SK-N-MC (cell line): Measurements from ENCODE around the gene GRIA4.
A peak's percentile ranks its signal among the peaks of the same experiment; 100 is the strongest.

Experiments used
- DNase-seq: peaks from one replicate; pipeline ENCODE4 v3.0.0-alpha.2; 2011; ENCODE audit warnings: low read depth, low spot score
- H3K27ac ChIP-seq: fragments of 200-600 bp; sonication (generic); 2 replicates; pipeline ENCODE4 v1.5.1; 2016; ENCODE audit warnings: mixed run types
- H3K36me3 ChIP-seq: fragments of 200-600 bp; sonication (generic); 2 replicates; pipeline ENCODE4 v1.6.1; 2017; ENCODE audit warnings: antibody characterized with exemption, low read length, mixed read lengths; ENCODE audit not compliant: insufficient read depth
- H3K4me3 ChIP-seq: fragments of 200-600 bp; sonication (generic); 2 replicates; pipeline ENCODE4 v1.5.1; 2016
- H3K9ac ChIP-seq: fragments of 200-600 bp; sonication (generic); 2 replicates; pipeline ENCODE4 v1.8.0; 2017; ENCODE audit warnings: mixed run types, mixed read lengths; ENCODE audit not compliant: insufficient read length
- H3K9me3 ChIP-seq: fragments of 200-600 bp; sonication (generic); 2 replicates; pipeline ENCODE4 v1.6.1; 2017; ENCODE audit warnings: low read depth, mild to moderate bottlenecking, antibody characterized with exemption, low read length, moderate library complexity, mixed read lengths
- EZH2 ChIP-seq: fragments of 200-600 bp; sonication (generic); IDR thresholded peaks from one replicate; pipeline ENCODE4 v1.6.1; 2017; ENCODE audit warnings: antibody characterized with exemption
- FOXP2 ChIP-seq: optimal IDR thresholded peaks from 2 replicates; pipeline ENCODE3; 2011; ENCODE audit warnings: mild to moderate bottlenecking, moderate library complexity; ENCODE audit not compliant: insufficient read depth; ENCODE audit errors: extremely low read length, control extremely low read depth
- POLR2AphosphoS5 ChIP-seq: IDR thresholded peaks from 2 replicates; pipeline ENCODE4 v1.6.1; 2012; ENCODE audit warnings: mild to moderate bottlenecking, low read depth, low read length, borderline replicate concordance

GRIA4 gene

DNA sequence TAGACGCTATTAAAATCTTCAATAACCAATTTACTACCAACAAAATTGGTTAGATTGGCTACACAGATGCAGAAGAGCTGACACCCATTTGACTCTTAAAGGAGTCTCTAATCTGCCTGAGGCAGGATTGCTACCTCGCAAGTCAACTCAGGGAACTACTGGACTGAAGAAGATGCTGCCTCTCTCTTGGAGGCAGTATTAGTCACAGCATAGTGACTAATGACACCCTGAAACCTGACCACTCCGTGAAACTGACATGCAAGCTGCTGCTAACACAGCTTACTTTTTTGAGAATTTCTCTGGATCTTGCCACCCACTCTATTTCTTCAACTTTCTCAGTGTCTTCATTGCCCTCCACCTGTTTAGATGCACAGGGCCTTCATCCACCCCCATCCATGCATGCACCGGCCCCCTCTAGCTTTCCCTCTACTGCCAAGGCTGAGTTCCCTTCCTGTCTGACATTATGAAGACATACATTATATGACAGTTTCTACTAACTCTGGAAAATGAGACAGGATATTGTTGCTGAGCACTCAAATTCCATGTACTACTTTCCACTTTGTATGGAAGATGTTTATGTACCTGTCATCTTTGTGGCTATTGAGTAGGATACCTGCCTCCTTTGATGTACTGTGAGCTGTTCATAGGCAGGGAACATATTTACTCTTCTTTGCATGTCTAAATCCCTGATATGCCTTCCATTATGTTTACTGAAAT lies 229.0 kb downstream of the GRIA4 start:
- TF ChIP-seq POLR2AphosphoS5 (no peak), EZH2 (no peak), FOXP2 (no peak)

DNA sequence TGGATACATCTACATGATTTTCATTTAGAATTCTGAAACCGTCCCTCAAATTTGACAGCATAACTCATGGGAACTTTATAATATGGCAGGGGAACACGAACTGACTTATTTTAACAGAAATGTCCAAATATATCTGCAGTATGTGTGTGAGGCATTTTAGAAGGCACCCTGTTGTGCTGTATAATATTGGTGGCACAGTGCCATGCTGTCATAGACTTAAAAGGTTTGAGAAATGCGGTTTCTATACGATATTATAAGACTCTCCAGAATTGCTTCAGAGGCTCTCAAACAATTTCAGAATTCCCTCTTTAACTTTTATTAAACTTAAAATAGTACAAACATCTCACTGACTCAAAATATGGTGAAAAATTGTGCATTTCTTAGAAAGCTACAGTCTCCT lies 230.5 kb downstream of the GRIA4 start:
- H3K9ac ChIP-seq = no peak overlapping the region
- peak; percentile 82 for DNase-seq
- no peaks in the 10 kb centered on the region for H3K9me3 ChIP-seq

More for the DNA sequence above, 229.0 kb downstream of the GRIA4 start:
- Histone ChIP-seq H3K9ac (no peak overlapping the region), H3K4me3 (no peak overlapping the region), H3K27ac (no peak overlapping the region), H3K36me3 (no peaks in the 10 kb centered on the region), H3K9me3 (no peaks in the 10 kb centered on the region)
- no peak for DNase-seq

DNA sequence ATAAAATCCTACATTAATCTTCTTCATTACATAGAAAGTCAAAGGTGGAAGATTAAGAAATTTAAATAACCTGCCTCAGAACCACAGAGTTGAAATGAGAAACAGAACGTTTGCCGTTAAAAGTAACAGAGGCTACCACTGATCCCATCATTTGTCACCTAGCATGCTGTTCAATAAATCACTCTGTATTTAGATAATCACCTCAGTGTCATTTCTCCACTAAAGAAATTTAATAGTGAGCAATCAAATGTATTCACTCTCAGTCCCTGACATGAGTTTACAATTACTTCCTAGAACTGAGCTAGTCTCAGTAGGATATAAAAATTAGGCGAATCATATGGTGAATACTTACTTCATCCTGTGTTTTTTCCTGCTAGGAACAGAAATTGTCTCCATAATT lies 242.5 kb downstream of the GRIA4 start:
- Histone ChIP-seq H3K9me3 (no peaks in the 10 kb centered on the region), H3K9ac (no peak overlapping the region), H3K36me3 (no peaks in the 10 kb centered on the region), H3K27ac (no peak overlapping the region), H3K4me3 (no peak overlapping the region)
- TF ChIP-seq POLR2AphosphoS5 (no peak), EZH2 (no peak), FOXP2 (no peak)
- no peak for DNase-seq

More for the DNA sequence above, 230.5 kb downstream of the GRIA4 start:
- no peak for TF ChIP-seq EZH2
- no peak overlapping the region for H3K27ac ChIP-seq
- peak overlapping the region; percentile 50 for H3K4me3 ChIP-seq
- no peaks in the 10 kb centered on the region for H3K36me3 ChIP-seq

DNA sequence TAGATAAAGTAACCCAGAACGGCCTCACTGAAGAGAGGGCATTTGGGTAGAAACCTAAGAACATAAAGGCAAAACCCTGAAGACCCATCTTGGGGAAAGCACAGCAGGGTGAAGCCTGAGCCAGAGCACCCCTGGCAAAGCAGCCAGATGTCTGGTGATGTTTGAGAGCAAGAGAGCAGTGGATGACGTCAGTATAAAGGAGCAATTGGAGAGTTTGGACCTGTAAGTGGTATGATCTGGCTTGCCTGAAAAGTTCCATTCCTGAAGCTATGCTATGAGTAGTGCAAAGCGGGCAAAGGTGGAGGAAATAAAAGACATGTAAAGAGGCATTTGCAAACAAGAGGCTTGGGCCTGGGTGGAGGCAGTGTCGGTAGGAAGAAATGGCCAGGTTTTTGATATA lies 244.4 kb downstream of the GRIA4 start:
- H3K9me3 ChIP-seq = no peaks in the 10 kb centered on the region
- H3K36me3 ChIP-seq = no peaks in the 10 kb centered on the region
- no peak overlapping the region for H3K27ac ChIP-seq
- no peak overlapping the region for H3K9ac ChIP-seq
- TF ChIP-seq FOXP2 = no peak
- no peak overlapping the region for H3K4me3 ChIP-seq
- no peak for DNase-seq

DNA sequence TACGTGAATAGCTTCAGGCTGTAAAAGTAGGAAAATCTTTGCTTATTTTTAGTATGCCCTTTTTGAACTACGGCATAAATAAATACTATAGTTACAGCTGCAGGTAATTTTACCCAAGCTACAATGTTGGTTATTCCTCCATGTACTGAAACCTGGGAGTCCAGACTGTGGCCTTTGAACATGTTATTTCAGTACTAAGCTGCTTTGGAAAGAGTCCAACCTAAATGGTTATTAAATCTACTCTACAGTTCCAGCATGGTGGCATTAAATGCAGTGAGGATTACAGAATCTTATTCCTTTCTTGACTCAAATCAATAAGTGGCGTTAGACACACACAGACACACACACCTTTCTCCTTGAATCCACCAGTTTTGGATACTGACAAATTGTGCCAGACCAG lies 247.1 kb downstream of the GRIA4 start:
- H3K27ac ChIP-seq = no peak overlapping the region
- no peaks in the 10 kb centered on the region for H3K9me3 ChIP-seq
- TF ChIP-seq FOXP2 (no peak), POLR2AphosphoS5 (no peak), EZH2 (no peak)
- H3K36me3 ChIP-seq = no peaks in the 10 kb centered on the region
- no peak overlapping the region for H3K9ac ChIP-seq
- no peak overlapping the region for H3K4me3 ChIP-seq
- no peak for DNase-seq

DNA sequence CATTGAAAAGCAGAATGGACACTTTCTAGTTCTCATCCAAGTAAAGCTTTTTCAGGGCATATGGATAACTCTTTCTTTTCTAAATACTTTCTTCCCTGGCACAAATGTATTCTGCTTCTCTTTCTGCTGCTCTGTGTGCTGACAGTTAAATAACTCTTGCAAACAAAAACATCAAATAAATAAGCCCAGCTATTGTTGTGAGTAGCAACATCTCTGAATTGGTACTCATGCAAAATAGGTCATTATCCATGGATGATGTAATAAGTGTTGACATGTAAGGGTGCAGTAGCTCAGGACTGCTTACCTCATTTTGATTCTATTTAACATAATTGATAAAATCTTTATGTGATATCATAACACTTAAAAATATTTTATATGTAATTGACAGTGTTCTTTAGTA lies 247.9 kb downstream of the GRIA4 start:
- TF ChIP-seq POLR2AphosphoS5 (no peak), EZH2 (no peak), FOXP2 (no peak)
- Histone ChIP-seq H3K9ac (no peak overlapping the region), H3K36me3 (no peaks in the 10 kb centered on the region), H3K27ac (no peak overlapping the region), H3K4me3 (no peak overlapping the region), H3K9me3 (no peaks in the 10 kb centered on the region)
- no peak for DNase-seq

DNA sequence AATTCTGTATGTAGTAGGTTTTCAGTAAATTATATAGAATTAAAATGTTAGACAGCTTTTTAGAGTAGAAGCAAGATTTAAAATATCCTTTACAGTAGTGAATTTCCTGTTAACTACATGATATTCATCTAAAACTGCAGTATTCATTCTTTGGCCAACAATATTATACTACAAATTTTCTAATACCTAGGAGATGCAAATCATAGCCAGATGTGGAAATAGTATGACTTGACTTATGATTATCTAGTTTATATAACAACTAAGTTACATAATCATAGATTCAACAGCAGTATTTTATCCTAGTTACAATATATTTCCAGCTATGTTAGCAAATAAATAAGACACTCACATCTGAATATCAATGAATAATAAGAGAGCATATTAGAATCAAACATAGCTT lies 249.0 kb downstream of the GRIA4 start:
- DNase-seq = no peak
- Histone ChIP-seq H3K27ac (no peak overlapping the region), H3K36me3 (no peaks in the 10 kb centered on the region), H3K4me3 (no peak overlapping the region), H3K9me3 (no peaks in the 10 kb centered on the region), H3K9ac (no peak overlapping the region)
- TF ChIP-seq FOXP2 (no peak), EZH2 (no peak), POLR2AphosphoS5 (no peak)

DNA sequence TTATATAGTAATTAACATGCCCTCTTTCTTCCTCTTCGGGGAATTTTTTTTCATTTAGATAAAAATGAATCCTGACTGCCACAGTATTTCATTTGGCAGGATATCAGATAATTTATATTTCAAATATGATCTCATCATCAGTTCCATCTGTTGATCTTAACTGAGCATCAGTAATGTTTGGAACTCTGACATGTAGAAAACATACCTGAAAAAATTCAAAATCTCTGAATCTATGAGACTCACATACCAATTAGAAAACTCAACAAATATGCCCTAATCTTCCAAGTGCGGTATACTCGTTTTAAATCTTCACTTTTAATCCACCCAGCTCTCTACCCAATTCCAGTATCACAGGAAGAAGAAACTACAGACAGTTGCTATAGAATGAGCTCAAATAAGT lies 250.2 kb downstream of the GRIA4 start:
- H3K9me3 ChIP-seq = no peaks in the 10 kb centered on the region
- no peak for DNase-seq
- H3K4me3 ChIP-seq = no peak overlapping the region
- no peak overlapping the region for H3K27ac ChIP-seq
- no peak for TF ChIP-seq EZH2
- TF ChIP-seq FOXP2 = no peak
- no peak for TF ChIP-seq POLR2AphosphoS5
- no peak overlapping the region for H3K9ac ChIP-seq
- no peaks in the 10 kb centered on the region for H3K36me3 ChIP-seq

DNA sequence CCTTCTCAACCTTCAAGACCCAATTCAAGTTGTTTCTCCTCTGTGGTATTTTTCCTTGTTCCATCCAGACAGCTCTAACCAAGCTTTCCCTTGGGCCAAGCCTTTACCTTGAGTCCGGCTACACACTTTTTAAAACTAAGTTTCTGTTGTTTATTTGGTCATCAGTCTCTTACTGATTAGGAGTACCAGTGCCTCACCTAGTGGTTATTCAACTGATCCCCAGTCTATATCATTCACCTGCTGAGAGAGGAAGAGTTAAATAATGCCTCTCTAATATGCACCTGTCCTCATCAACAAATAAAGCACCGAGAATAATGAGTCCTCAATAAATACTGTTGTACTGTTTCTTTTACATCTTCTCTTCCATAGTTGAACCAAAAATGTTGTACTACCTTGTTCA lies 251.4 kb downstream of the GRIA4 start:
- TF ChIP-seq EZH2 = no peak
- TF ChIP-seq FOXP2 = no peak
- no peak for TF ChIP-seq POLR2AphosphoS5
- Histone ChIP-seq H3K9me3 (no peaks in the 10 kb centered on the region), H3K4me3 (no peak overlapping the region), H3K36me3 (no peaks in the 10 kb centered on the region), H3K27ac (no peak overlapping the region), H3K9ac (no peak overlapping the region)
- DNase-seq = no peak
